ENCODE measurements around the gene WDR37. TPM values are rescaled to one million over a fixed set of nuclear protein-coding genes. Genes with fewer than 3 reads are reported as not detected.
A peak's percentile ranks its signal among the peaks of the same experiment; 100 is the strongest.

The WDR37 gene
- total RNA-seq, 6 experiments from 2014 or later, result 17.0 to 22.8 (median 18.8) TPM

- peaks cover 29% of the 10 kb centered on the region; the same call in 1 of the 2 replicates for H3K36me3 Mint-ChIP-seq (ENCODE audit: low read depth)
- DNase-seq, result no peak
- H3K27ac Mint-ChIP-seq, result no peak overlapping the region
- H3K4me3 Mint-ChIP-seq, result no peak overlapping the region
- H3K27me3 Mint-ChIP-seq (ENCODE audit: insufficient read depth), result peaks cover 10% of the 10 kb centered on the region; the same call in 1 of the 2 replicates
- TF ChIP-seq CTCF (IDR thresholded peaks at IDR 0.05), result no peak
- no peaks in the 10 kb centered on the region for H3K4me1 Mint-ChIP-seq (ENCODE audit: low read depth)
- peaks cover 5% of the 10 kb centered on the region; the same call in 1 of the 2 replicates for H3K9me3 Mint-ChIP-seq
These were observed 78.0 kb downstream of the WDR37 start for GRCh38 chr10:1134156-1134555.

GRCh38 chr10:1136268-1136667 is 80.1 kb downstream of the WDR37 start:
- no peak for DNase-seq
- H3K36me3 Mint-ChIP-seq (ENCODE audit: low read depth), result peaks cover 12% of the 10 kb centered on the region; the same call in 1 of the 2 replicates
- H3K27me3 Mint-ChIP-seq (ENCODE audit: insufficient read depth), result peaks cover 16% of the 10 kb centered on the region
- peaks cover 5% of the 10 kb centered on the region; the same call in 1 of the 2 replicates for H3K9me3 Mint-ChIP-seq
- H3K27ac Mint-ChIP-seq, result no peak overlapping the region
- no peak overlapping the region for H3K4me3 Mint-ChIP-seq
- no peaks in the 10 kb centered on the region for H3K4me1 Mint-ChIP-seq (ENCODE audit: low read depth)
- TF ChIP-seq CTCF (IDR thresholded peaks at IDR 0.05), result no peak

- Mint-ChIP-seq H3K27me3 (ENCODE audit: insufficient read depth) (peaks cover 17% of the 10 kb centered on the region), H3K36me3 (ENCODE audit: low read depth) (peaks cover 8% of the 10 kb centered on the region; the same call in 1 of the 2 replicates), H3K9me3 (peaks cover 5% of the 10 kb centered on the region; the same call in 1 of the 2 replicates), H3K27ac (no peak overlapping the region), H3K4me3 (no peak overlapping the region), H3K4me1 (ENCODE audit: low read depth) (no peaks in the 10 kb centered on the region)
- no peak for DNase-seq
- no peak for TF ChIP-seq CTCF (IDR thresholded peaks at IDR 0.05)
These were observed 81.4 kb downstream of the WDR37 start for GRCh38 chr10:1137499-1138163.

- Mint-ChIP-seq H3K27me3 (ENCODE audit: insufficient read depth) (peaks cover 16% of the 10 kb centered on the region), H3K27ac (no peak overlapping the region), H3K36me3 (ENCODE audit: low read depth) (peaks cover 8% of the 10 kb centered on the region; the same call in 1 of the 2 replicates), H3K9me3 (peaks cover 5% of the 10 kb centered on the region; the same call in 1 of the 2 replicates), H3K4me3 (no peak overlapping the region), H3K4me1 (ENCODE audit: low read depth) (no peaks in the 10 kb centered on the region)
- TF ChIP-seq CTCF (IDR thresholded peaks at IDR 0.05), result no peak
- no peak for DNase-seq
These were observed 82.3 kb downstream of the WDR37 start for GRCh38 chr10:1138529-1138928.

GRCh38 chr10:1141261-1141660 is 85.1 kb downstream of the WDR37 start:
- no peak for TF ChIP-seq CTCF (IDR thresholded peaks at IDR 0.05)
- peaks cover 8% of the 10 kb centered on the region; the same call in 1 of the 2 replicates for H3K36me3 Mint-ChIP-seq (ENCODE audit: low read depth)
- DNase-seq, result no peak
- H3K9me3 Mint-ChIP-seq, result peaks cover 5% of the 10 kb centered on the region; the same call in 1 of the 2 replicates
- peaks cover 21% of the 10 kb centered on the region for H3K27me3 Mint-ChIP-seq (ENCODE audit: insufficient read depth)
- H3K4me3 Mint-ChIP-seq, result peak overlapping the region; percentile 14; the same call in 1 of the 2 replicates
- no peak overlapping the region for H3K27ac Mint-ChIP-seq
- H3K4me1 Mint-ChIP-seq (ENCODE audit: low read depth), result no peaks in the 10 kb centered on the region
